Type B pancreatic cell (in vitro differentiated cells): ENCODE results near the gene KCNK2. TPM values are rescaled to one million over a fixed set of nuclear protein-coding genes. Genes with fewer than 3 reads are reported as not detected.

Experiments used
- DNase-seq: peaks from one replicate; pipeline ENCODE4 v3.0.0; 2021; ENCODE audit warnings: mixed read lengths; ENCODE audit not compliant: unreplicated experiment; ENCODE audit errors: extremely low spot score
- H3K27ac Mint-ChIP-seq: 2 replicates; pipeline ENCODE4 v1.8.0; 2021; ENCODE audit warnings: mild to moderate bottlenecking, mixed read lengths
- H3K27me3 Mint-ChIP-seq: 2 replicates; pipeline ENCODE4 v1.8.0; 2021; ENCODE audit warnings: mixed read lengths
- H3K36me3 Mint-ChIP-seq: 2 replicates; pipeline ENCODE4 v1.8.0; 2021; ENCODE audit warnings: mixed read lengths
- H3K4me1 Mint-ChIP-seq: one replicate; pipeline ENCODE4 v1.8.0; 2021; ENCODE audit warnings: mixed read lengths; ENCODE audit not compliant: unreplicated experiment
- H3K4me3 Mint-ChIP-seq: 2 replicates; pipeline ENCODE4 v1.8.0; 2021; ENCODE audit warnings: mild to moderate bottlenecking, mixed read lengths
- H3K9me3 Mint-ChIP-seq: 2 replicates; pipeline ENCODE4 v1.8.0; 2021; ENCODE audit warnings: mixed read lengths
- total RNA-seq: library from RNA; stranded (reverse); gene quantifications from 2 replicates; pipeline ENCODE4 v1.2.1, GENCODE V29; 2021; ENCODE audit warnings: low replicate concordance
- TF ChIP-seq, protein P1 (sequence below): fragments of 200-600 bp; sonication (generic); conservative IDR thresholded peaks from 2 replicates; pipeline ENCODE4 v1.5.0; 2021; ENCODE audit warnings: antibody characterized with exemption, mild to moderate bottlenecking

The KCNK2 gene
- total RNA-seq, 1 donor from 2014 or later = 7.1 TPM

DNA sequence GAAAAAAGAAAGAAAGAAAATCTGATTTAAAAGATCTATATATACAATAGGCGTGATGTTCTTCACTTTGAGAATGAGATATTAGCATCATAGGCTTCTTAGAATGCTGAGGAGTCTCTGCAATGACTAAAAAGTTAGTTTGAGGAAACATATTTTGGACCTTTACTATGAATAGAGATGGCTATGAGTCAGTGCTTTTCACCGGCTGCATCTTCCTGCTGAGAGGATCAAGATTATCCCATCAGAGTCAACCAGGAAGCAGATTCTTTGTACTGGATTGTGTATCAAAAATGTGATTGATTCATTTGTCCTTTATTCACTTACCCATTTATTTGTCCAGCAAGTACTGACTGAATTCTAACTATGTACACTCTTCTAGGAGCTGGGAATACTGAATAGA is 144.2 kb downstream of the KCNK2 start:
- H3K27ac Mint-ChIP-seq = no peak overlapping the region
- TF ChIP-seq, protein P1, sequence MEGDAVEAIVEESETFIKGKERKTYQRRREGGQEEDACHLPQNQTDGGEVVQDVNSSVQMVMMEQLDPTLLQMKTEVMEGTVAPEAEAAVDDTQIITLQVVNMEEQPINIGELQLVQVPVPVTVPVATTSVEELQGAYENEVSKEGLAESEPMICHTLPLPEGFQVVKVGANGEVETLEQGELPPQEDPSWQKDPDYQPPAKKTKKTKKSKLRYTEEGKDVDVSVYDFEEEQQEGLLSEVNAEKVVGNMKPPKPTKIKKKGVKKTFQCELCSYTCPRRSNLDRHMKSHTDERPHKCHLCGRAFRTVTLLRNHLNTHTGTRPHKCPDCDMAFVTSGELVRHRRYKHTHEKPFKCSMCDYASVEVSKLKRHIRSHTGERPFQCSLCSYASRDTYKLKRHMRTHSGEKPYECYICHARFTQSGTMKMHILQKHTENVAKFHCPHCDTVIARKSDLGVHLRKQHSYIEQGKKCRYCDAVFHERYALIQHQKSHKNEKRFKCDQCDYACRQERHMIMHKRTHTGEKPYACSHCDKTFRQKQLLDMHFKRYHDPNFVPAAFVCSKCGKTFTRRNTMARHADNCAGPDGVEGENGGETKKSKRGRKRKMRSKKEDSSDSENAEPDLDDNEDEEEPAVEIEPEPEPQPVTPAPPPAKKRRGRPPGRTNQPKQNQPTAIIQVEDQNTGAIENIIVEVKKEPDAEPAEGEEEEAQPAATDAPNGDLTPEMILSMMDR = no peak
- no peaks in the 10 kb centered on the region for H3K9me3 Mint-ChIP-seq
- H3K36me3 Mint-ChIP-seq = no peaks in the 10 kb centered on the region
- DNase-seq = no peak
- no peak overlapping the region for H3K4me3 Mint-ChIP-seq
- H3K27me3 Mint-ChIP-seq = no peaks in the 10 kb centered on the region
- H3K4me1 Mint-ChIP-seq = no peaks in the 10 kb centered on the region

DNA sequence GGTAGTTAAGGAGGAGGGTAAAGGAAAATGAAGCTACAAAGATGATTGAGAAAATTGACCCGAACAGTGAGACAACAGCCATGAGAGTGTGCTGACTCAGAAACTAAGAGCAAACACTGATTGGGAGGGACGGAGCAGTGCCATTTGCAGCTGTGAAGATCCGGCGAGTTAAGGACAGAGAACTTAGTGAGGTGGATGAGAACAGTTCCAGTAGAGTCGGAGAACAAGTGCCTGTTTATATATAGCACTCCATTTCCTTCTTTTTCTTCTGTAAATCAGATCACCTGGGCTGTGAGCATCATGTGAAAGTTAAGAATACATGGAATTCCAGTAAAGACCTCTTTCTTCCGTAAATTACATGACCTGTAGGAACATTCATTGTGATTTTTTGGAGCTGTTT is 145.7 kb downstream of the KCNK2 start:
- Mint-ChIP-seq H3K4me1 (no peaks in the 10 kb centered on the region), H3K9me3 (no peaks in the 10 kb centered on the region), H3K27ac (no peak overlapping the region), H3K4me3 (no peak overlapping the region), H3K36me3 (no peaks in the 10 kb centered on the region), H3K27me3 (no peaks in the 10 kb centered on the region)
- DNase-seq = no peak
- TF ChIP-seq, protein P1 = no peak

- DNase-seq = no peak
- Mint-ChIP-seq H3K36me3 (no peaks in the 10 kb centered on the region), H3K27ac (no peak overlapping the region), H3K9me3 (no peaks in the 10 kb centered on the region), H3K4me1 (peaks cover 4% of the 10 kb centered on the region), H3K27me3 (peaks cover 3% of the 10 kb centered on the region), H3K4me3 (no peak overlapping the region)
- TF ChIP-seq, protein P1 = no peak
Observed at GRCh38 chr1:215241451-215241850, 158.9 kb downstream of the KCNK2 start.

DNA sequence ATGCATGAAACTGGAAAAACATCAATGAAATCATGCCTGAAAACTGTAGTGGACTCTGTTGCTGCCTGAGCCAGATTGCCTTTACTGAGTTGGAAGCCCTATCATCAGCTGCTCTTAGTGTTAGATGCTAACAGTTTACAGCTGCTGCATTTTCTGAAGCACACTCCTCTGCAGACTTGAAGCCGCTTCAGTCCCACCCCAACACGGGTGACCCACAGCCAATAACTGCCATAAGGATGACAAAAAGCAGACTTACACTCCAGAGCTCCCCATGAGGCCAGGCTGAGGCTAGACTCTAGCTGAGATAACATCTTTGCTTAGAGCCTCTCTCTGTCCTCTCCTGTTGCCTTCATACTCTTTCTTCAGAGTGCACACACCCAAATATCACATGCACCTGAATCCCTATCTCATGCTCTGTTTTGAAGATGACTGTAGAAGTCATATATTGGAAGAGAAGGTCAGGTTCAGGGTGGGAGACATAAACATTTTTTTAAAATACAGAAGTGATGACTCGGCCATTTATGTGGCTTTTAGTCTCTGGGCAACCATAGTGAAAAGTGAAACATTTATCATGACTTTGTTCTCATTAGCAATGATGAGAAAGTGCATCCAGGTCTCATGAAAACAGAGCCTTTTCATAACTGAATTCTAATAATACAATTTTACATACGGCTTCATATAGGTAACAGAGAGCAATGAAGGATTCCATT is 161.0 kb downstream of the KCNK2 start:
- TF ChIP-seq, protein P1 = no peak
- Mint-ChIP-seq H3K4me1 (peaks cover 4% of the 10 kb centered on the region), H3K27ac (no peak overlapping the region), H3K36me3 (no peaks in the 10 kb centered on the region), H3K4me3 (no peak overlapping the region), H3K9me3 (no peaks in the 10 kb centered on the region), H3K27me3 (peaks cover 3% of the 10 kb centered on the region)
- no peak for DNase-seq

- H3K36me3 Mint-ChIP-seq = no peaks in the 10 kb centered on the region
- no peak for DNase-seq
- H3K4me1 Mint-ChIP-seq = no peaks in the 10 kb centered on the region
- peaks cover under 1% of the 10 kb centered on the region for H3K27me3 Mint-ChIP-seq
- TF ChIP-seq, protein P1 = no peak
- H3K9me3 Mint-ChIP-seq = no peaks in the 10 kb centered on the region
- no peak overlapping the region for H3K27ac Mint-ChIP-seq
- H3K4me3 Mint-ChIP-seq = no peak overlapping the region
Observed at GRCh38 chr1:215250913-215251312, 168.4 kb downstream of the KCNK2 start.

DNA sequence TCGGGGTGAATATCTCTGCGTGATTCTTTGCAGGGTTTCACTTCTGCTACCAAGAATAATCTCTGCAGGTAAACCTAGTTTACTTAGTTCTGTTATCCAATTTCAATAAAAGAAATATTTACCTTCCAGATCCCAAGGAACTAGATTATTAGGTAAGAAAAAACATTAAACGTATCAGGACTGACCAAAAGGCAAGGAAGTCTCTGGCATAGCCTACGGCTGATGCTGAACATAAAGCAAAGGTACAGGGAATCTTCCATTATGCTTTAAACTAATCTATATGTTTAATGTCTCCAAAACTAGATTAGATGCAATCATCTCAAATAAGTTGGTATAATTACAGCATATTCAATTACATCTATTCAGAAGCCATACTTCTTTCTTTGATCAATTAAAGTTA is 168.9 kb downstream of the KCNK2 start:
- TF ChIP-seq, protein P1 = no peak
- no peaks in the 10 kb centered on the region for H3K27me3 Mint-ChIP-seq
- no peaks in the 10 kb centered on the region for H3K36me3 Mint-ChIP-seq
- no peaks in the 10 kb centered on the region for H3K9me3 Mint-ChIP-seq
- no peaks in the 10 kb centered on the region for H3K4me1 Mint-ChIP-seq
- H3K27ac Mint-ChIP-seq = no peak overlapping the region
- no peak for DNase-seq
- no peak overlapping the region for H3K4me3 Mint-ChIP-seq
